OCI-M1 (cell line): ENCODE data around the gene KIF12.

Experiments used
- DNase-seq: peaks from one replicate; lab custom pipeline; 2025; lab: John Stamatoyannopoulos, UW

The KIF12 gene

GRCh38 chr9:114123031-114123977, 24.2 kb upstream of the KIF12 start:
- DNase-seq, result no peak

GRCh38 chr9:114122136-114123027, 23.3 kb upstream of the KIF12 start:
- DNase-seq, result no peak

- DNase-seq, result no peak
Measured at GRCh38 chr9:114121227-114122135, 22.4 kb upstream of the KIF12 start.

GRCh38 chr9:114120192-114121014, 21.3 kb upstream of the KIF12 start:
- no peak for DNase-seq

GRCh38 chr9:114119242-114120191, 20.4 kb upstream of the KIF12 start:
- no peak for DNase-seq

GRCh38 chr9:114117996-114118830, 19.1 kb upstream of the KIF12 start:
- no peak for DNase-seq

GRCh38 chr9:114117614-114117995, 18.5 kb upstream of the KIF12 start:
- no peak for DNase-seq

- DNase-seq, result no peak
Measured at GRCh38 chr9:114116126-114116747, 17.1 kb upstream of the KIF12 start.

- DNase-seq, result no peak
Measured at GRCh38 chr9:114115654-114116125, 16.6 kb upstream of the KIF12 start.

GRCh38 chr9:114114364-114114763, 15.3 kb upstream of the KIF12 start:
- DNase-seq, result no peak

GRCh38 chr9:114112778-114113584, 13.9 kb upstream of the KIF12 start:
- no peak for DNase-seq

GRCh38 chr9:114112325-114112724, 13.2 kb upstream of the KIF12 start:
- DNase-seq, result no peak

GRCh38 chr9:114110180-114110579, 11.1 kb upstream of the KIF12 start:
- no peak for DNase-seq

- DNase-seq, result no peak
Measured at GRCh38 chr9:114109124-114109523, 10.0 kb upstream of the KIF12 start.

- DNase-seq, result peak; percentile 78
Measured at GRCh38 chr9:114108016-114108833, 9.1 kb upstream of the KIF12 start.

GRCh38 chr9:114107286-114108001, 8.4 kb upstream of the KIF12 start:
- no peak for DNase-seq
